SU-DHL-6 (cell line): ENCODE measurements around the gene MAP2.

Source experiments
- H2AFZ ChIP-seq: fragments of 200-600 bp; sonication (generic); 2 replicates; pipeline ENCODE4 v1.6.1; 2014; ENCODE audit warnings: low read depth, mild to moderate bottlenecking, moderate library complexity, mixed read lengths, antibody characterized with exemption, low read length; ENCODE audit not compliant: severe bottlenecking
- H3F3A ChIP-seq: fragments of 200-600 bp; shearing (Covaris generic); 2 replicates; pipeline ENCODE4 v1.6.0; 2016; ENCODE audit warnings: antibody characterized with exemption, mild to moderate bottlenecking; ENCODE audit not compliant: insufficient read depth
- H3K27ac ChIP-seq: fragments of 200-600 bp; sonication (generic); 2 replicates; pipeline ENCODE4 v1.5.1; 2016; ENCODE audit warnings: low read depth, mild to moderate bottlenecking, low read length, moderate library complexity, mixed read lengths
- H3K27me3 ChIP-seq: fragments of 200-600 bp; sonication (generic), shearing (Covaris generic); 2 replicates; pipeline ENCODE4 v1.6.0; 2014; ENCODE audit warnings: mild to moderate bottlenecking, low read length
- H3K36me3 ChIP-seq: fragments of 200-600 bp; sonication (generic); 2 replicates; pipeline ENCODE4 v1.6.1; 2014; ENCODE audit warnings: mild to moderate bottlenecking, low read length, mixed read lengths
- H3K4me2 ChIP-seq: fragments of 300-600, 200-600 bp; shearing (Covaris generic), sonication (generic); 2 replicates; pipeline ENCODE4 v1.6.0; 2014; ENCODE audit warnings: low read length, low read depth, mild to moderate bottlenecking; ENCODE audit not compliant: poor library complexity, severe bottlenecking
- H3K4me3 ChIP-seq: fragments of 200-600 bp; sonication (generic); 2 replicates; pipeline ENCODE4 v1.5.1; 2014; ENCODE audit warnings: antibody characterized with exemption, low read length, mild to moderate bottlenecking, mixed read lengths; ENCODE audit not compliant: insufficient read depth, poor library complexity, severe bottlenecking
- H3K79me2 ChIP-seq: fragments of 200-600 bp; sonication (generic); 2 replicates; pipeline ENCODE4 v1.6.1; 2014; ENCODE audit warnings: mild to moderate bottlenecking, low read length, moderate library complexity; ENCODE audit not compliant: insufficient read depth
- H3K9ac ChIP-seq: fragments of 200-600 bp; sonication (generic); 2 replicates; pipeline ENCODE4 v1.7.0; 2014; ENCODE audit warnings: mild to moderate bottlenecking, low read length
- H3K9me2 ChIP-seq: fragments of 200-600 bp; sonication (generic); replicated peaks from 2 replicates; pipeline ENCODE4 v1.6.1; 2014; ENCODE audit warnings: low read length; ENCODE audit not compliant: insufficient read depth
- H3K9me3 ChIP-seq: fragments of 200-600 bp; sonication (generic); 2 replicates; pipeline ENCODE4 v1.6.1; 2014; ENCODE audit warnings: low read length, mixed read lengths; ENCODE audit not compliant: insufficient read depth
- H4K20me1 ChIP-seq: fragments of 200-600 bp; sonication (generic); 2 replicates; pipeline ENCODE4 v1.6.1; 2014; ENCODE audit warnings: low read depth, mild to moderate bottlenecking, antibody characterized with exemption, low read length, moderate library complexity, mixed read lengths
- EZH2phosphoT487 ChIP-seq: fragments of 200-600 bp; sonication (generic), shearing (Covaris generic); conservative IDR thresholded peaks from 2 replicates; pipeline ENCODE4 v1.6.1; 2018; ENCODE audit warnings: mild to moderate bottlenecking, antibody characterized with exemption, low read length, moderate library complexity, mixed read lengths
- TF ChIP-seq, protein P1 (sequence below): fragments of 200-600 bp; sonication (generic); IDR thresholded peaks from one replicate; pipeline ENCODE4 v1.5.1; 2017; ENCODE audit warnings: antibody characterized with exemption, mild to moderate bottlenecking, low read length, moderate library complexity; ENCODE audit not compliant: insufficient read depth, poor library complexity, severe bottlenecking

MAP2 gene

DNA sequence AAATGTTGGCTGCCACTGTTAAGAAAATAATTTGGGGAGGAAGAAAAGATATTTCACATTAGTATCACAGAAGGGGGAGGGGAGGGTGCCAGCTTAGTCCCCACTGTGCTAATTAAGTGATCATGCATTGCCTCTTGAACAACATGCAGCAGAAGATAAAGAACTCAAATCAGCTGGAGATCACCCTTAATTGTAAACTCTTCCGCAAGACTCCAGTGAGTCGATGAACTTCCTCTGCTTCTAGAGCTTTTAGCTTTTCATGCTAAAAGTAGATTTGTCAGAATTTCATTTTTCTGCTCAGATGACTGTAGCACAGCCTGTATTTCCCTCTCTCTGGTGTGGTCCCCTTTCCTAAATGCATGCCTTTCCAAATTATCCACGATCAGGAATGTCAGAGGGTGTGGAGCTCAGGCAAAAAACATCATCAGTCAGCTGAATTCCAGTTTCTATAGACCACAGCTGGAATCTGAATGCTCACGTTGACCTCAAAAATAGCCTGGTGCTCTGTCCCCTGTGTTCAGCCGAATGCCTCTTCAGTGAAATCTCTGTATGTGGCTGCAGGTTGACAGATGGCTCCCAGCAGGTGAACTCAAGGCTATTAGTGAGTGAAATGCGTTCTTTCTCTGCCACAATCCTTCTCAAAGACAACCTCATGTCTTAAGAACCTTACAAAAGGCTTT lies 191.0 kb downstream of the MAP2 start:
- no peak overlapping the region for H3K4me3 ChIP-seq
- TF ChIP-seq, protein P1, sequence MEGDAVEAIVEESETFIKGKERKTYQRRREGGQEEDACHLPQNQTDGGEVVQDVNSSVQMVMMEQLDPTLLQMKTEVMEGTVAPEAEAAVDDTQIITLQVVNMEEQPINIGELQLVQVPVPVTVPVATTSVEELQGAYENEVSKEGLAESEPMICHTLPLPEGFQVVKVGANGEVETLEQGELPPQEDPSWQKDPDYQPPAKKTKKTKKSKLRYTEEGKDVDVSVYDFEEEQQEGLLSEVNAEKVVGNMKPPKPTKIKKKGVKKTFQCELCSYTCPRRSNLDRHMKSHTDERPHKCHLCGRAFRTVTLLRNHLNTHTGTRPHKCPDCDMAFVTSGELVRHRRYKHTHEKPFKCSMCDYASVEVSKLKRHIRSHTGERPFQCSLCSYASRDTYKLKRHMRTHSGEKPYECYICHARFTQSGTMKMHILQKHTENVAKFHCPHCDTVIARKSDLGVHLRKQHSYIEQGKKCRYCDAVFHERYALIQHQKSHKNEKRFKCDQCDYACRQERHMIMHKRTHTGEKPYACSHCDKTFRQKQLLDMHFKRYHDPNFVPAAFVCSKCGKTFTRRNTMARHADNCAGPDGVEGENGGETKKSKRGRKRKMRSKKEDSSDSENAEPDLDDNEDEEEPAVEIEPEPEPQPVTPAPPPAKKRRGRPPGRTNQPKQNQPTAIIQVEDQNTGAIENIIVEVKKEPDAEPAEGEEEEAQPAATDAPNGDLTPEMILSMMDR: no peak
- no peak for TF ChIP-seq EZH2phosphoT487
- H3K9me3 ChIP-seq: peaks cover 14% of the 10 kb centered on the region; the same call in 1 of the 2 replicates
- H3K9me2 ChIP-seq: no peaks in the 10 kb centered on the region
- no peaks in the 10 kb centered on the region for H4K20me1 ChIP-seq
- H3F3A ChIP-seq: no peaks in the 10 kb centered on the region
- H3K79me2 ChIP-seq: no peaks in the 10 kb centered on the region
- H3K27ac ChIP-seq: no peak overlapping the region
- no peak overlapping the region for H3K4me2 ChIP-seq
- H3K9ac ChIP-seq: no peak overlapping the region
- no peak overlapping the region for H2AFZ ChIP-seq
- H3K27me3 ChIP-seq: no peaks in the 10 kb centered on the region
- H3K36me3 ChIP-seq: no peaks in the 10 kb centered on the region

DNA sequence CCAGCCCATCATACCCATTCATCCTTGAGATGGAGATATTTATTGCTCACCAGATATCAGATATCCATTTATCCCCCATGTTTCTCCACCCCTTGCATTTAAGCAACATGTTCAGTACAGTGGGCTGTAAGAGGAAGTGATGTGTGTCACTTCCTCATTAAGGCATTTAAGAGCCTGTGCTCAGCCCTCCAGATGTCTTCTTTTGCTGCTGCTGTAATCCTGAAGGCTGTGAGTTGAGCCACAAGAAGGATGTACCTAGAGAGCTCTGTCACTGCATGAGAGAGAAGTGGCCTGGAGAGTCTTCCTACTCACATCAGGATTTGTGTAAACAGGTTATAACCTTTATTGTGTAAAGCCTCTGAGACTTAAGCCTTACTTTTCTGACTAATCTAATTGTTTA lies 195.9 kb downstream of the MAP2 start:
- Histone ChIP-seq H3K9me2 (no peaks in the 10 kb centered on the region), H3K79me2 (no peaks in the 10 kb centered on the region), H3K9me3 (peaks cover 14% of the 10 kb centered on the region; the same call in 1 of the 2 replicates), H3K27me3 (no peaks in the 10 kb centered on the region), H2AFZ (no peak overlapping the region), H4K20me1 (no peaks in the 10 kb centered on the region), H3K27ac (no peak overlapping the region), H3K9ac (no peak overlapping the region), H3F3A (no peaks in the 10 kb centered on the region), H3K36me3 (no peaks in the 10 kb centered on the region), H3K4me2 (no peak overlapping the region), H3K4me3 (no peak overlapping the region)
- TF ChIP-seq EZH2phosphoT487: no peak

DNA sequence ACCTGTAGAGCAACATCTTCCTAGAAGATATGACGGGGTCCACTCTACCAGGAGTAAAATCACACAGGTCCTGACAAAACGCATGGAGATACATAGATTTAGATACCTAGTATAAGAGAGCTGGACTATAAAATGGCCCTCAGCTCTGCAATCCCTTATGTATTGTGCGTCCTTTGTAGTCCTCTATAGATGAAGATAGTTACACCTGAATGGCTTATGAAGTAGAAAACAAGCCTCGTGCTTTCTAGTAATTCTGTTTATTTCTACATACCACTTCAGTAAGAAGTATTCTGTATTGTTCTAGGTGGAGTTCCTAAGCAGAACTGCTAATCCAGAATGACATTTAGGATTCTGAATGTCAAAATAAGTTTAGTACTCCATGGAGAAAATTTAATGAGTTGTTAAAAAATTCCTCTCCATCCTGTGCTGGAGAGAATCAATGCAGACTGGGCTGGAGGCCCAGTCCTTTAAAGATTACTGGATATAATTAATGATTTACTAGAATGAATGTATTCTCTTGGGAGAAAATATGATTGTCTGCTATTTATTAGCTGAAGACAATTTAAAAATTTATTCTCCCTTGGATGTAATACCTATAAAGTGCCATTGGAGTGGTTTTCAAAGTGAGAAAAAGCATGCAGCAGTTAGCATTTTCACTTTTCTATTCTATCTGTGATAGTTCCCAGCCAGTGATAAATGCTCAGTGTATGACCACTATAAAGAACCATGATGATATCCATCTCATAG lies 200.5 kb downstream of the MAP2 start:
- Histone ChIP-seq H3K9me2 (no peaks in the 10 kb centered on the region), H3K4me3 (no peak overlapping the region), H3K27me3 (no peaks in the 10 kb centered on the region), H3K36me3 (no peaks in the 10 kb centered on the region), H3K79me2 (no peaks in the 10 kb centered on the region), H3F3A (no peaks in the 10 kb centered on the region), H2AFZ (no peak overlapping the region), H3K9ac (no peak overlapping the region), H3K9me3 (no peaks in the 10 kb centered on the region), H4K20me1 (no peaks in the 10 kb centered on the region), H3K27ac (no peak overlapping the region), H3K4me2 (no peak overlapping the region)
- TF ChIP-seq, protein P1: no peak
- TF ChIP-seq EZH2phosphoT487: no peak

DNA sequence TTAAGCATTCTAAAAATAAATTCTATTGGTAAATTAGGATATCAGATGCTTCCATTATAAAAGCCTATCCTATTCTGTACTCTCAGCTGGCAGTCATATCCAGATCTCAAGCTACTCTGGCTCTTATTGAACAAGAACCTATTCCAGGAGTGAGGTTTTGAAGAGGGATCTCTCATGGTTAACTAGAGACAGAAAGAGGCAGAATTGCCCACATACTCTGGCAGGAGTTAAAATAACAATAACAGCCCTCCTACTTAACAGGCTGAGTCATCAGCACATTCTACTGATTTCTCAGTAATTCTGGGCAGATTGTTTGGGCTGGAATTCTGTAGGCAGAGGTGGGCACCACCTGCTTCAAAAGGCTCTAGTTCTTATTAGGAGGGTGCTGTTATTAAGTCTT lies 205.8 kb downstream of the MAP2 start:
- Histone ChIP-seq H4K20me1 (no peaks in the 10 kb centered on the region), H3K4me2 (no peak overlapping the region), H3K27ac (no peak overlapping the region), H3K9ac (no peak overlapping the region), H3K79me2 (no peaks in the 10 kb centered on the region), H3K9me3 (no peaks in the 10 kb centered on the region), H2AFZ (no peak overlapping the region), H3K4me3 (no peak overlapping the region), H3K36me3 (no peaks in the 10 kb centered on the region), H3K27me3 (no peaks in the 10 kb centered on the region), H3F3A (no peaks in the 10 kb centered on the region), H3K9me2 (no peaks in the 10 kb centered on the region)
- TF ChIP-seq, protein P1: no peak
- TF ChIP-seq EZH2phosphoT487: no peak
